ENCODE results near the gene GRID1. TPM values are rescaled to one million over a fixed set of nuclear protein-coding genes. Genes with fewer than 3 reads are reported as not detected.

GRID1 gene
- total and polyA plus RNA-seq, 11 donors, result 0.69 to 3.4 (median 1.6) TPM

- ATAC-seq, result no peak
Observed at GRCh38 chr10:86344714-86345161, 21.9 kb downstream of the GRID1 start.

DNA sequence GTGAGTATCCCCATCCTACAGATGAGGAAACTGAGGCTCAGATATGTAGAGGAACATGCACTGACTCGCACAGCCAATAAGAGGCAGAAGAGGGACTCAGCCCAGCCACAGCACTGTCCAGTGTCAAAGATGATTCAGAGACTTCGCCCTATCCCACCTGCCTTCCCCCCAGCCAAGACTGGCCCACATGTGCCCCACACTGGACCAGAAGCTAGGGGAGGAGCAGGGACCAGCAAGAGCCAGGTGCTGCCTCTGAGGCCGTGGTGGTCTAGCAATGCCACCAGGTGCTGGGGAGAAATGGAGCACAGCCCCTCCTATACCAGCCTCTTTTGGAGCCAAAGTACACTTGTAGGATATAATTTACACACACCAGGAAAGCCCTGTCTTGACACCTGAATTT, 22.3 kb downstream of the GRID1 start:
- no peak for ATAC-seq
- intact Hi-C loops (cut with DNase I), result no loop called here
- Histone ChIP-seq H3K9me3 (no peaks in the 10 kb centered on the region), H3K36me3 (no peaks in the 10 kb centered on the region), H3K27ac (no peak overlapping the region), H3K4me1 (peaks cover 0 to 8% (median 0%) of the 10 kb centered on the region in 12 donors), H3K27me3 (no peaks in the 10 kb centered on the region), H3K4me3 (no peak overlapping the region)
- no peak for TF ChIP-seq POLR2A (IDR thresholded peaks at IDR 0.05)
- TF ChIP-seq, protein P1, sequence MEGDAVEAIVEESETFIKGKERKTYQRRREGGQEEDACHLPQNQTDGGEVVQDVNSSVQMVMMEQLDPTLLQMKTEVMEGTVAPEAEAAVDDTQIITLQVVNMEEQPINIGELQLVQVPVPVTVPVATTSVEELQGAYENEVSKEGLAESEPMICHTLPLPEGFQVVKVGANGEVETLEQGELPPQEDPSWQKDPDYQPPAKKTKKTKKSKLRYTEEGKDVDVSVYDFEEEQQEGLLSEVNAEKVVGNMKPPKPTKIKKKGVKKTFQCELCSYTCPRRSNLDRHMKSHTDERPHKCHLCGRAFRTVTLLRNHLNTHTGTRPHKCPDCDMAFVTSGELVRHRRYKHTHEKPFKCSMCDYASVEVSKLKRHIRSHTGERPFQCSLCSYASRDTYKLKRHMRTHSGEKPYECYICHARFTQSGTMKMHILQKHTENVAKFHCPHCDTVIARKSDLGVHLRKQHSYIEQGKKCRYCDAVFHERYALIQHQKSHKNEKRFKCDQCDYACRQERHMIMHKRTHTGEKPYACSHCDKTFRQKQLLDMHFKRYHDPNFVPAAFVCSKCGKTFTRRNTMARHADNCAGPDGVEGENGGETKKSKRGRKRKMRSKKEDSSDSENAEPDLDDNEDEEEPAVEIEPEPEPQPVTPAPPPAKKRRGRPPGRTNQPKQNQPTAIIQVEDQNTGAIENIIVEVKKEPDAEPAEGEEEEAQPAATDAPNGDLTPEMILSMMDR (IDR thresholded peaks at IDR 0.05), result no peak
- whole genome bisulfite sequencing, 4 donors, result 88 to 97% (median 94%) methylated on average over 2 to 3 of the region's 3 CpGs
- peak in 1 of 5 donors; percentile 41 for DNase-seq

More at GRCh38 chr10:86344714-86345161, 21.9 kb downstream of the GRID1 start:
- H3K4me1 ChIP-seq, result peaks cover 0 to 8% (median 0%) of the 10 kb centered on the region in 12 donors
- WGBS, 4 donors, result 46 to 69% (median 57%) methylated on average over 4 to 6 of the region's 6 CpGs
- H3K27me3 ChIP-seq, result no peaks in the 10 kb centered on the region
- H3K9me3 ChIP-seq, result no peaks in the 10 kb centered on the region
- no peak overlapping the region for H3K4me3 ChIP-seq
- no peak overlapping the region for H3K27ac ChIP-seq
- H3K36me3 ChIP-seq, result no peaks in the 10 kb centered on the region
- TF ChIP-seq POLR2A (IDR thresholded peaks at IDR 0.05), result no peak
- TF ChIP-seq, protein P1 (IDR thresholded peaks at IDR 0.05), result no peak
- peak in 1 of 5 donors; percentile 25 for DNase-seq
- intact Hi-C loops (cut with DNase I), result no loop called here

GRCh38 chr10:86343761-86344160, 22.8 kb downstream of the GRID1 start:
- no peaks in the 10 kb centered on the region for H3K27me3 ChIP-seq
- H3K36me3 ChIP-seq, result no peaks in the 10 kb centered on the region
- no peak overlapping the region for H3K27ac ChIP-seq
- H3K9me3 ChIP-seq, result no peaks in the 10 kb centered on the region
- intact Hi-C loops (cut with DNase I), result no loop called here
- H3K4me1 ChIP-seq, result peaks cover 0 to 8% (median 0%) of the 10 kb centered on the region in 12 donors
- ATAC-seq, result no peak
- H3K4me3 ChIP-seq, result no peak overlapping the region
- DNase-seq, result peak in 1 of 5 donors; percentile 28
- TF ChIP-seq, protein P1 (IDR thresholded peaks at IDR 0.05), result no peak
- TF ChIP-seq POLR2A (IDR thresholded peaks at IDR 0.05), result no peak
- 77 to 91% (median 85%) methylated on average over 7 of the region's 7 CpGs for WGBS, 4 donors

- no peak overlapping the region for H3K4me3 ChIP-seq
- H3K4me1 ChIP-seq, result peaks cover 0 to 8% (median 0%) of the 10 kb centered on the region in 12 donors
- H3K27ac ChIP-seq, result no peak overlapping the region
- H3K9me3 ChIP-seq, result no peaks in the 10 kb centered on the region
- ATAC-seq, result no peak
- TF ChIP-seq, protein P1 (IDR thresholded peaks at IDR 0.05), result no peak
- TF ChIP-seq POLR2A (IDR thresholded peaks at IDR 0.05), result no peak
- intact Hi-C loops (cut with DNase I), result no loop called here
- DNase-seq, result peak in 2 of 5 donors; percentile 7 to 51
- H3K36me3 ChIP-seq, result no peaks in the 10 kb centered on the region
- H3K27me3 ChIP-seq, result peaks cover 0 to under 1% (median 0%) of the 10 kb centered on the region in 9 donors
- 55 to 70% (median 62%) methylated on average over 11 of the region's 11 CpGs for WGBS, 4 donors
Observed at GRCh38 chr10:86342111-86342863, 24.3 kb downstream of the GRID1 start.
